T follicular helper cell (primary cell): Measurements from ENCODE around the gene EEA1.

Experiments
- DNase-seq: peaks from one replicate; pipeline ENCODE4 v3.0.0-alpha.2; 2020; ENCODE audit warnings: low read depth

EEA1 gene

GRCh38 chr12:92938018-92938417 lies 8.9 kb upstream of the EEA1 start:
- DNase-seq = no peak

- no peak for DNase-seq
Measured at GRCh38 chr12:92933606-92934005, 4.5 kb upstream of the EEA1 start.

GRCh38 chr12:92930421-92930820 lies 1.3 kb upstream of the EEA1 start:
- DNase-seq = no peak

- no peak for DNase-seq
Measured at GRCh38 chr12:92929983-92930382, 888 bp upstream of the EEA1 start.

- DNase-seq = peak; percentile 10
Measured at GRCh38 chr12:92928421-92928961, 604 bp downstream of the EEA1 start.

- no peak for DNase-seq
Measured at GRCh38 chr12:92927436-92928281, 1.4 kb downstream of the EEA1 start.

GRCh38 chr12:92927055-92927435 lies 2.0 kb downstream of the EEA1 start:
- peak; percentile 14 for DNase-seq

GRCh38 chr12:92926549-92926948 lies 2.5 kb downstream of the EEA1 start:
- DNase-seq = no peak

GRCh38 chr12:92921877-92922276 lies 7.2 kb downstream of the EEA1 start:
- no peak for DNase-seq

GRCh38 chr12:92915365-92915764 lies 13.7 kb downstream of the EEA1 start:
- DNase-seq = no peak

GRCh38 chr12:92914170-92914569 lies 14.9 kb downstream of the EEA1 start:
- DNase-seq = no peak

- no peak for DNase-seq
Measured at GRCh38 chr12:92912672-92913071, 16.4 kb downstream of the EEA1 start.

- DNase-seq = no peak
Measured at GRCh38 chr12:92912052-92912451, 17.0 kb downstream of the EEA1 start.

GRCh38 chr12:92911339-92911738 lies 17.8 kb downstream of the EEA1 start:
- no peak for DNase-seq

- no peak for DNase-seq
Measured at GRCh38 chr12:92908108-92908507, 21.0 kb downstream of the EEA1 start.

- DNase-seq = no peak
Measured at GRCh38 chr12:92905811-92906554, 23.1 kb downstream of the EEA1 start.

GRCh38 chr12:92905258-92905810 lies 23.8 kb downstream of the EEA1 start:
- no peak for DNase-seq

- DNase-seq = no peak
Measured at GRCh38 chr12:92900941-92901340, 28.2 kb downstream of the EEA1 start.

GRCh38 chr12:92899386-92900001 lies 29.6 kb downstream of the EEA1 start:
- DNase-seq = no peak

- no peak for DNase-seq
Measured at GRCh38 chr12:92898755-92899154, 30.3 kb downstream of the EEA1 start.

GRCh38 chr12:92897844-92898243 lies 31.3 kb downstream of the EEA1 start:
- DNase-seq = no peak

GRCh38 chr12:92890601-92891106 lies 38.4 kb downstream of the EEA1 start:
- DNase-seq = no peak
